Astrocyte (in vitro differentiated cells and primary cell): ENCODE measurements around the gene ARHGEF10L. TPM values are rescaled to one million over a fixed set of nuclear protein-coding genes. Genes with fewer than 3 reads are reported as not detected.

Experiments
- DNase-seq: peaks from one replicate; pipeline ENCODE4 v3.0.0-alpha.2; 2010; ENCODE audit warnings: low read depth
- FAIRE-seq: peaks from 2 replicates; lab custom pipeline; 2011; peaks lifted over from hg19 to GRCh38; lab: Jason Lieb, UNC
- H2AFZ ChIP-seq: 2 replicates; pipeline ENCODE4 v1.6.0; 2012; ENCODE audit warnings: low read depth, low read length, inconsistent platforms
- H3K27ac ChIP-seq: 2 replicates; pipeline ENCODE4 v1.5.1; 2011; ENCODE audit warnings: low read depth, low read length, inconsistent platforms
- H3K27me3 ChIP-seq: 2 replicates; pipeline ENCODE4 v1.6.0; 2011; ENCODE audit warnings: low read length, inconsistent platforms; ENCODE audit not compliant: insufficient read depth
- H3K36me3 ChIP-seq: 2 replicates; pipeline ENCODE4 v1.5.1; 2011; ENCODE audit warnings: low read length, inconsistent platforms; ENCODE audit not compliant: insufficient read depth
- H3K4me1 ChIP-seq: 2 replicates; pipeline ENCODE4 v1.5.1; 2011; ENCODE audit warnings: low read length, inconsistent platforms; ENCODE audit not compliant: insufficient read depth
- H3K4me2 ChIP-seq: 2 replicates; pipeline ENCODE4 v1.6.0; 2012; ENCODE audit warnings: low read length, inconsistent platforms
- H3K4me3 ChIP-seq: 2 replicates; pipeline ENCODE4 v1.5.1; 2011; ENCODE audit warnings: low read depth, mild to moderate bottlenecking, low read length, inconsistent platforms; ENCODE audit not compliant: insufficient read depth
- H3K79me2 ChIP-seq: 2 replicates; pipeline ENCODE4 v1.6.0; 2012; ENCODE audit warnings: mild to moderate bottlenecking, low read length, inconsistent platforms; ENCODE audit not compliant: insufficient read depth
- H3K9ac ChIP-seq: 2 replicates; pipeline ENCODE4 v1.6.0; 2012; ENCODE audit warnings: mild to moderate bottlenecking, low read length, inconsistent platforms
- H3K9me3 ChIP-seq: 2 replicates; pipeline ENCODE4 v1.5.1; 2012; ENCODE audit warnings: low read depth, mild to moderate bottlenecking, low read length, inconsistent platforms; ENCODE audit not compliant: insufficient read depth
- H4K20me1 ChIP-seq: 2 replicates; pipeline ENCODE4 v1.6.0; 2012; ENCODE audit warnings: low read length, inconsistent platforms; ENCODE audit not compliant: insufficient read depth
- H3K27ac Mint-ChIP-seq: one replicate; pipeline ENCODE4 v1.8.0; 2021; ENCODE audit warnings: mild to moderate bottlenecking, mixed read lengths; ENCODE audit not compliant: unreplicated experiment
- H3K27me3 Mint-ChIP-seq: one replicate; pipeline ENCODE4 v1.8.0; 2021; ENCODE audit warnings: low read depth, mixed read lengths; ENCODE audit not compliant: unreplicated experiment
- H3K36me3 Mint-ChIP-seq: one replicate; pipeline ENCODE4 v1.8.0; 2021; ENCODE audit warnings: low read depth, mixed read lengths; ENCODE audit not compliant: unreplicated experiment
- H3K4me1 Mint-ChIP-seq: one replicate; pipeline ENCODE4 v1.8.0; 2021; ENCODE audit warnings: low read depth, mixed read lengths; ENCODE audit not compliant: unreplicated experiment
- H3K4me3 Mint-ChIP-seq: one replicate; pipeline ENCODE4 v1.8.0; 2021; ENCODE audit warnings: mild to moderate bottlenecking, moderate library complexity, mixed read lengths; ENCODE audit not compliant: unreplicated experiment
- H3K9me3 Mint-ChIP-seq: one replicate; pipeline ENCODE4 v1.8.0; 2021; ENCODE audit warnings: mild to moderate bottlenecking, mixed read lengths; ENCODE audit not compliant: unreplicated experiment
- EZH2 ChIP-seq: IDR thresholded peaks from 2 replicates; pipeline ENCODE4 v1.6.1; 2012; ENCODE audit warnings: mild to moderate bottlenecking, low read length, inconsistent platforms; ENCODE audit not compliant: insufficient read depth
- total RNA-seq: library from RNA; stranded (reverse); gene quantifications from 2 replicates; pipeline ENCODE4 v1.2.1, GENCODE V29; 2021
- TF ChIP-seq, protein P1 (sequence below): IDR thresholded peaks from 2 replicates; pipeline ENCODE4 v1.5.1; 2011; ENCODE audit warnings: low read depth, mild to moderate bottlenecking, inconsistent platforms, low read length, moderate library complexity; ENCODE audit not compliant: insufficient read depth

ARHGEF10L gene
- total RNA-seq, 1 donor from 2014 or later, result 14.2 TPM

DNA sequence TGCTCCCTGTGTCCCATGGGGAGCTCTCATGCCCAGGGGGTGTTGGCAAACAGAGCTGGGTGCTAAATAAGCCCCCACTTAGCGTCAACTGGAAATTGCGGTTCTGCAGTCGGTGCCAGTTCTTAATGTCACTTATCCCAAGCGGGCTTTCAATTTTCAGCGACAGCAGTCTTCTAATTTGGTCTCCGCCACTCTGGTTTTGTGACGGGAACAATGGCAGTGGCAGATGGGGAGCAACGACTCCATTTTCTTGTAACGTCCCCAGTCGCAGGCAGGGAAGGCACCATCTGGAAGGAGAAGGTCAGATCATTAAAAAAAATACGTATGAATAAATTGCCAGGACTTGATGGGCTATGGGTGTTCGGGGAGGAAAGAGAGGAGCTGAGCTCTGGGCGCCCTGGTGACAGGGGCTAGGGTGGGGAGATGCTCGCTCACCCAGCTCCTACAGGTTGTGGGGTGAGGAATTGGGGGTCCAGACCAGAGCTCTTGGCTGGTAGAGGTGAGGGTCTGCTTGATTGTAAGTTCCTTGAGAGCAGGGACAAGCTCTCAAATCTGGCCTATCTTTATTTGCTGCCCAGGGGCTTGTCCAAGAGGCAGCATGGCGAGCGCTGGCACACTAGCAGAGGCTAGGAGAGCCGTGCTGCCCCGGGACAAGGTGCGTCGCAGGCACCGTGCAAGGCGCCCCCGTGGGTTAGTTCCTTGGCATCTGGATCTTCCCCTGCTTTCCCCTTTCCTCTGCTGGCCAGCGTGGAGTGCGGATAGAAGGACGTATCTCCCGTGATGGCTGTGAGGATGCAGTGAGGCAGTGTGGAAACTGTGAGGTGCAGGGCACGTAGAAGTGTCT lies 105.8 kb downstream of the ARHGEF10L start:
- Mint-ChIP-seq H3K36me3 (peaks cover 5% of the 10 kb centered on the region), H3K4me3 (no peak overlapping the region)

DNA sequence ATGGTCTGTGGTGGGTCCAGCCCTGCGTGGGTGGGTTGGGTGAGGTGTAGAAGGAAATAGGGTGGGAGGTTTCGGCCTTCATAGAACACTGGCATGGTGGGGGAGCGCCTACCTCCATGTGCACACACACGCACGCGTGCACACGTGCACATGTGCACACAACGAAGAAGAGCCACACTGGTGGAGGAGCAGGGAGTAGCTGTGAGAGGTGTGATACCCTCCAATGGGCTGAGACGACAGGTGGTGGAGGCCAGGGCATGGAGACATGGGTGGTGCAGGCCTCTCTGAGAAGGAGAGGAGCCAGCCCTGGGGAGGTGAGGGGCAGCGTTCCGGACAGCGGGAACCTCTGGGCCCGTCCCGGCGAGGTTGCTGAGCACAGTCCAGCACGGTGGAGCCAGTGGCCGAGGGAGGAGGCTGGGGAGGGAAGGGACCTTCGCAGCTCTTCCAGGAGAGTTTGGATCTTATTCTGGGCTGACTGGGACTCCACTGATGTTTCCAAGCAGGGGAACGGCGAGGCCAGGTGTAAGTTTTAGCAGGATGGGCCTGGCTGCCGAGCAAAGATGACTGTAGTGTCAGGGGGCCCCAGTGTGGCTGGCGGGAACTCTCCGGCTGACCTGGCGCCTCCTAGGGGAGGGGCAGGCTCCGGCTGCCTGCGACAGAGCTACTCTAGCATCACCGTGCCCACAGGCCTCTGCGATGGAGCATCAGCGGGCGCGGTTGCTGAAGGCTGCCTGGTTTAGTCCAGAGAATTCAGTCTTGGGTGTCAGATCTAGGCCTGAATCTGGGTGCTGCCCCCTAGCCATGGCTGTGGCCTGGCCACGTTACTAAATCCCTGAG lies 107.2 kb downstream of the ARHGEF10L start:
- no peaks in the 10 kb centered on the region for H3K27me3 Mint-ChIP-seq
- peaks cover 2% of the 10 kb centered on the region for H3K36me3 Mint-ChIP-seq
- no peaks in the 10 kb centered on the region for H3K79me2 ChIP-seq
- H3K4me3 Mint-ChIP-seq, result no peak overlapping the region
- H4K20me1 ChIP-seq, result no peaks in the 10 kb centered on the region
- H3K4me1 ChIP-seq, result peaks cover 5% of the 10 kb centered on the region
- H3K27me3 ChIP-seq, result no peaks in the 10 kb centered on the region
- no peaks in the 10 kb centered on the region for H3K4me1 Mint-ChIP-seq
- H2AFZ ChIP-seq, result no peak overlapping the region
- no peak for TF ChIP-seq EZH2
- TF ChIP-seq, protein P1, sequence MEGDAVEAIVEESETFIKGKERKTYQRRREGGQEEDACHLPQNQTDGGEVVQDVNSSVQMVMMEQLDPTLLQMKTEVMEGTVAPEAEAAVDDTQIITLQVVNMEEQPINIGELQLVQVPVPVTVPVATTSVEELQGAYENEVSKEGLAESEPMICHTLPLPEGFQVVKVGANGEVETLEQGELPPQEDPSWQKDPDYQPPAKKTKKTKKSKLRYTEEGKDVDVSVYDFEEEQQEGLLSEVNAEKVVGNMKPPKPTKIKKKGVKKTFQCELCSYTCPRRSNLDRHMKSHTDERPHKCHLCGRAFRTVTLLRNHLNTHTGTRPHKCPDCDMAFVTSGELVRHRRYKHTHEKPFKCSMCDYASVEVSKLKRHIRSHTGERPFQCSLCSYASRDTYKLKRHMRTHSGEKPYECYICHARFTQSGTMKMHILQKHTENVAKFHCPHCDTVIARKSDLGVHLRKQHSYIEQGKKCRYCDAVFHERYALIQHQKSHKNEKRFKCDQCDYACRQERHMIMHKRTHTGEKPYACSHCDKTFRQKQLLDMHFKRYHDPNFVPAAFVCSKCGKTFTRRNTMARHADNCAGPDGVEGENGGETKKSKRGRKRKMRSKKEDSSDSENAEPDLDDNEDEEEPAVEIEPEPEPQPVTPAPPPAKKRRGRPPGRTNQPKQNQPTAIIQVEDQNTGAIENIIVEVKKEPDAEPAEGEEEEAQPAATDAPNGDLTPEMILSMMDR, result no peak
- no peak for DNase-seq
- H3K4me2 ChIP-seq, result no peak overlapping the region
- H3K9me3 Mint-ChIP-seq, result no peaks in the 10 kb centered on the region
- no peak overlapping the region for H3K27ac ChIP-seq
- H3K36me3 ChIP-seq, result no peaks in the 10 kb centered on the region
- no peak for FAIRE-seq
- H3K9ac ChIP-seq, result no peak overlapping the region
- no peaks in the 10 kb centered on the region for H3K9me3 ChIP-seq
- H3K4me3 ChIP-seq, result no peak overlapping the region
- H3K27ac Mint-ChIP-seq, result no peak overlapping the region

More for the DNA sequence above, 105.8 kb downstream of the ARHGEF10L start:
- Mint-ChIP-seq H3K9me3 (no peaks in the 10 kb centered on the region), H3K27ac (no peak overlapping the region), H3K27me3 (no peaks in the 10 kb centered on the region), H3K4me1 (no peaks in the 10 kb centered on the region)
- Histone ChIP-seq H3K27ac (no peak overlapping the region), H2AFZ (no peak overlapping the region), H3K4me2 (no peak overlapping the region), H3K79me2 (no peaks in the 10 kb centered on the region), H3K27me3 (no peaks in the 10 kb centered on the region), H3K4me3 (no peak overlapping the region), H3K9ac (no peak overlapping the region), H3K36me3 (no peaks in the 10 kb centered on the region), H3K4me1 (peaks cover 5% of the 10 kb centered on the region), H3K9me3 (no peaks in the 10 kb centered on the region), H4K20me1 (no peaks in the 10 kb centered on the region)
- TF ChIP-seq EZH2, result no peak
- TF ChIP-seq, protein P1, result no peak
- FAIRE-seq, result no peak
- DNase-seq, result no peak
